B cell (primary cell): ENCODE measurements around the gene BLVRB.

Experiments
- CTCF ChIP-seq: fragments of 200-600 bp; IDR thresholded peaks from one replicate; pipeline ENCODE4 v1.8.0; 2022; ENCODE audit warnings: antibody characterized with exemption, mild to moderate bottlenecking
- EZH2 ChIP-seq: IDR thresholded peaks from 2 replicates; pipeline ENCODE4 v1.6.1; 2012; ENCODE audit warnings: borderline replicate concordance, low read depth, mild to moderate bottlenecking, moderate library complexity, low read length; ENCODE audit not compliant: insufficient read depth, poor library complexity, severe bottlenecking

DNA sequence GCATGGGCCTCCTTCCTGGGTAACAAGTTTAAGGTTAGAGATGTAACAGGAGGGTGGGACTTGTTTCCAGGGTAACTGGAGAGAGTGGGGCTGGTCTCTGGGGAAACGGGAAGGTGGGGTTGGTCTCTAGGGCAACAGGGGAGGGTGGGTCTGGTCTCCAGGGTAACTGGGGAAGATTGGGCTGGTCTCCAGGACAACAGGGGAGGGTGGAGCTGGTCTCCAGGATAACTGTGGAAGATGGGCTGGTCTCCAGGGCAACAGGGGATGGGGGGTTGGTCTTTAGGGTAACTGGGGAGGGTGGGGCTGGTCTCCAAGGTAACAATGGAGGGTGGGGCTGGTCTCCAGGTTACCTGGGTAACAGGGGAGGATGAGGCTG, 37.8 kb upstream of the BLVRB start:
- TF ChIP-seq CTCF (no peak), EZH2 (no peak)
